NCI-H187 (cell line): ENCODE data around the gene SNX20.

ENCODE experiments used
- DNase-seq, 2 experiments: peaks; one replicate each; lab custom pipeline; 2025; lab: John Stamatoyannopoulos, UW

SNX20 gene

DNA sequence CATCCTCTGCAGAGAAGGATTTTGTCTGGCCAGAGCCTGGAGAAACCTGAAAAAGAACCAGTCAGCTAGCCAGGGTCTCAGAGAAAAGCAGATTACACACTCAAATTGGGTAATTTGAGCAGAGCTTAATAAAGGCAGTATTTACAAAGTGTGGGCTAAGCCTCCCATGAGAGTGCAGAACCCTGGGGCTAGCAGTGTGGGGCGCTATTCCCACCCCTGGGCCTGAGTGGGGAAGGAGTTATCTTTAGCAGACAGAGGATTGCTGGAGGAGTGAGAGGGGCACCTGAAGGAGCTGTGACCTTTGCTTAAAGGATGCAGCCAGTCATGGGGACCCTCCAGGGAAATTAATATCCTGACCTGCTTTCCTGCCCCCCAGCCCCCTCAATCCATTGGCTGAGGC is 46.2 kb downstream of the SNX20 start:
- DNase-seq: no peak

- DNase-seq: no peak
These were observed 47.0 kb downstream of the SNX20 start for GRCh38 chr16:50634090-50634489.

DNA sequence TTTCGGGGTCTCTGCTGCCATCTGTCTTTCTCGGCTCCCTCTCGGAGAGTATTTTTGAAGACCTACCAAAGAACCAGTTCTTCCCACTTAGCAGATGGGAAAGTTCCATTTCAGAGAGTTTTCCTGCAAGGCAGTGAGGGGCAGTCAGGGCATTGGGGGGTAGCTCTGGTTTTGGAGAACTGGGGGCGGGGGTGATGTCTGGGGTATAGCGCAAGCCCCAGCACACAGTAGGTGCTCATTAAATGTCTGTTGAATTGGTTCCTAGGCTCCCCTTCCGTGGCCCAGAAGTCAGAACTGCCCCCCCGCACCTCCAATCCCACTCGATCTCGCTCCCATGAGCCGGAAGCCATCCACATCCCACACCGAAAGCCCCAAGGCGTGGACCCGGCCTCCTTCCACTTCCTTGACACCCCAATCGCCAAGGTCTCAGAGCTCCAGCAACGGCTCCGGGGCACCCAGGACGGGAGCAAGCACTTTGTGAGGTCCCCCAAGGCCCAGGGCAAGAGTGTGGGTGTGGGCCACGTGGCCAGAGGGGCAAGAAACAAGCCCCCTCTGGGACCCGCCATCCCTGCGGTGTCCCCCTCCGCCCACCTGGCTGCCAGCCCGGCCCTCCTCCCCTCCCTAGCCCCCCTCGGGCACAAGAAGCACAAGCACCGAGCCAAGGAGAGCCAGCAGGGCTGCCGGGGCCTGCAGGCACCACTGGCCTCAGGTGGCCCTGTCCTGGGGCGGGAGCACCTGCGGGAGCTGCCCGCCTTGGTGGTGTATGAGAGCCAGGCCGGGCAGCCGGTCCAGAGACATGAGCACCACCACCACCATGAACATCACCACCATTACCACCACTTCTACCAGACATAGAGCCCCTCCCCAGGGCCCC is 47.9 kb downstream of the SNX20 start:
- DNase-seq: no peak

- no peak for DNase-seq
These were observed 49.0 kb downstream of the SNX20 start for GRCh38 chr16:50631985-50632576.

DNA sequence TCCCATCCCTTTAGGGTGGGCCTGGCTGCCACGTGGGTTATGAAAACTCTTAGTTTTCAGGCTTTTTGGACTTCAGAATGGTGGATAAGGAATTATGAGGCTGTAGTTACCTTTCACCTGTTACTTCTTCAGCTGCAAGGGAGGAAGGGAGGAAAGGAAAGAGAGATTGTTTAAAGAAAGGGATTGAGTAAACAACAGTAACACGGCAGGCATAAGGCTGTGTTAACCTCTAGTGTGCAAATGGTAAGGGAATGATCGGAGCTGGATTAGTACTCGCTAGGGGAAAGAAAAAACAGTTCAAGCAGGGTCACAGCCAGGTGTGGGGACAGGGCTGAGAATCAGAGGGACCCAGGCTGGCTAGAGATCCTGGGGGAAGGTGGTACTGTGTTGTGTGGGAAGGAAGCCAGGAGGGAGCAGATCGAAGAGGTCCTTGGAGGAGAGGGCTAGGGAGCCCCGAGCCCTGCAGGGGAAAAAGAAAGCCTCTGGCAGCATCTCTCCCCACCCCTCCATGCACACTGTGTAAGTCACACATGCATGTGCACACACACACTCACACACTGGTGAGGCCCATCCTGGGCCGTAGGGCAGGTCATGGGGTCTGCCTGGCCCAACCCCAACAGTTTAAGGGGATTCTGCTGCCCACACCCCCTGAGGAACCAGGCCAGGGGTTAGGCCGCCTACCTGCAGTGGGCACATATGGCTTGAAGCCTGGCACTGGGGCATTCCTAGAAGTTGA is 49.7 kb downstream of the SNX20 start:
- DNase-seq: no peak

GRCh38 chr16:50630394-50631020 is 50.6 kb downstream of the SNX20 start:
- no peak for DNase-seq

DNA sequence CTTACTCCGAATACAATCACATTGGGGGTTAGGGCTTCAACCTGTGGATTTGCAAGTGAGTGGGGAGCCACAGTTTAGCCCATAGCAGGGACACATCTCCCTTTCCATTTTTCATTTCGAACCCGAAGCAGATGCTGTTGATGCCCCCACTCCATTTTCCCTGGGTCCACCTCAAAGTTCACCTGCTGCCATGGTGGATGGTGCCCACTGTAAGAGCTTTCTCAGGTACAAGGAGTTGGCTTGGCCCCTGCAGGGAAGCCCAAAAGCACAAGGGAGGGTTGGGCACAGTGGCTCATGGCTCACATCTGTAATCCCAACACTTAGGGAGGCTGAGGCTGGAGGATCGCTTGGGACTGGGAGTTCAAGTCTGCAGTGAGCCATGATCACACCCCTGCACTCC is 51.8 kb downstream of the SNX20 start:
- DNase-seq: no peak

GRCh38 chr16:50628156-50628802 is 52.8 kb downstream of the SNX20 start:
- DNase-seq: no peak

- no peak for DNase-seq
These were observed 53.7 kb downstream of the SNX20 start for GRCh38 chr16:50627419-50627818.

DNA sequence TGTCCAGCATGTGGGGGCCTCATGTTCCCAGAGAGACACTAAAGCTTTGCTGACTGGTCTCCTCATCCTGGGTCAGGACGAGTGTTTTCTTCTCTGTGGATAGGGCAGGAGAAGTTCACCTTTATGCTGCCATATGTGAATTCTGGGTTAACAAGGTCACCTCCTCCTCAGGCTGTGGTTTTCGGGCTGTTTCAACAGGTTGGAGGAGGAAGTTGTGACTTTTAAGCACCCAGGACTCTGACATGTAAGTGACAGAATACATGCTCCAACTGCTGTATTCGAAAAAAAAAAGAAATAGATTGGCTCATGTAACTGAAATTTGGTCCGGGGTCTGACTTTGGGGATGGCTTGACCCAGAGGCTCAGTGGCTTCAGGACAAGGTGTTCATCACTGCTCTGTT is 54.2 kb downstream of the SNX20 start:
- no peak for DNase-seq

- DNase-seq: no peak
These were observed 55.7 kb downstream of the SNX20 start for GRCh38 chr16:50625374-50625773.

- DNase-seq: no peak
These were observed 56.6 kb downstream of the SNX20 start for GRCh38 chr16:50624449-50624970.

- no peak for DNase-seq
These were observed 58.3 kb downstream of the SNX20 start for GRCh38 chr16:50622643-50623369.

GRCh38 chr16:50622029-50622428 is 59.1 kb downstream of the SNX20 start:
- no peak for DNase-seq
